Activated naive CD8-positive, alpha-beta T cell treated with anti-CD3 and anti-CD28 coated beads for 36 hours (primary cell): ENCODE measurements around the gene IMP4. TPM values are rescaled to one million over a fixed set of nuclear protein-coding genes. Genes with fewer than 3 reads are reported as not detected.

Source experiments
- DNase-seq: peaks from one replicate; pipeline ENCODE4 v3.0.0; 2021
- H3K27ac Mint-ChIP-seq: one replicate; pipeline ENCODE4 v1.8.0; 2022; ENCODE audit warnings: mild to moderate bottlenecking, moderate library complexity, mixed read lengths
- H3K27me3 Mint-ChIP-seq: one replicate; pipeline ENCODE4 v1.8.0; 2022; ENCODE audit warnings: mild to moderate bottlenecking, mixed read lengths
- H3K36me3 Mint-ChIP-seq: one replicate; pipeline ENCODE4 v1.8.0; 2021; ENCODE audit warnings: mild to moderate bottlenecking, mixed read lengths
- H3K4me1 Mint-ChIP-seq: one replicate; pipeline ENCODE4 v1.8.0; 2021; ENCODE audit warnings: mixed read lengths
- H3K4me3 Mint-ChIP-seq: one replicate; pipeline ENCODE4 v1.8.0; 2022; ENCODE audit warnings: mild to moderate bottlenecking, moderate library complexity, mixed read lengths
- H3K9me3 Mint-ChIP-seq: one replicate; pipeline ENCODE4 v1.8.0; 2022; ENCODE audit warnings: mixed read lengths
- total RNA-seq, 2 experiments: library from RNA; stranded (reverse); gene quantifications; one replicate each; pipeline ENCODE4 v1.2.3, GENCODE V29; 2021

Gene IMP4
- total RNA-seq, 2 experiments from 2014 or later, result 225 TPM

- no peaks in the 10 kb centered on the region for H3K27me3 Mint-ChIP-seq
- H3K4me1 Mint-ChIP-seq, result peaks cover 44% of the 10 kb centered on the region
- H3K4me3 Mint-ChIP-seq, result peak overlapping the region; percentile 100
- H3K36me3 Mint-ChIP-seq, result peaks cover 58% of the 10 kb centered on the region
- no peak overlapping the region for H3K27ac Mint-ChIP-seq
- no peaks in the 10 kb centered on the region for H3K9me3 Mint-ChIP-seq
- no peak for DNase-seq
Measured at GRCh38 chr2:130345091-130345490, 2.4 kb downstream of the IMP4 start.

- Mint-ChIP-seq H3K4me3 (no peak overlapping the region), H3K27me3 (no peaks in the 10 kb centered on the region), H3K36me3 (peaks cover 57% of the 10 kb centered on the region), H3K27ac (no peak overlapping the region), H3K9me3 (no peaks in the 10 kb centered on the region), H3K4me1 (peaks cover 42% of the 10 kb centered on the region)
- DNase-seq, result no peak
Measured at GRCh38 chr2:130345611-130346010, 2.9 kb downstream of the IMP4 start.

GRCh38 chr2:130346041-130346740, 3.5 kb downstream of the IMP4 start:
- Mint-ChIP-seq H3K4me1 (peaks cover 39% of the 10 kb centered on the region), H3K4me3 (peak overlapping the region; percentile 2), H3K27ac (peak overlapping the region; percentile 35), H3K36me3 (peaks cover 57% of the 10 kb centered on the region), H3K9me3 (no peaks in the 10 kb centered on the region), H3K27me3 (no peaks in the 10 kb centered on the region)
- DNase-seq, result no peak

GRCh38 chr2:130346741-130347066, 4.0 kb downstream of the IMP4 start:
- Mint-ChIP-seq H3K4me3 (no peak overlapping the region), H3K36me3 (peaks cover 55% of the 10 kb centered on the region), H3K9me3 (no peaks in the 10 kb centered on the region), H3K4me1 (peaks cover 36% of the 10 kb centered on the region), H3K27ac (no peak overlapping the region), H3K27me3 (no peaks in the 10 kb centered on the region)
- no peak for DNase-seq

- no peak overlapping the region for H3K4me3 Mint-ChIP-seq
- DNase-seq, result no peak
- H3K27ac Mint-ChIP-seq, result peak overlapping the region; percentile 44
- peaks cover 36% of the 10 kb centered on the region for H3K4me1 Mint-ChIP-seq
- no peaks in the 10 kb centered on the region for H3K9me3 Mint-ChIP-seq
- H3K36me3 Mint-ChIP-seq, result peaks cover 55% of the 10 kb centered on the region
- no peaks in the 10 kb centered on the region for H3K27me3 Mint-ChIP-seq
Measured at GRCh38 chr2:130347220-130347925, 4.7 kb downstream of the IMP4 start.

- Mint-ChIP-seq H3K4me3 (no peak overlapping the region), H3K36me3 (peaks cover 46% of the 10 kb centered on the region), H3K27ac (no peak overlapping the region), H3K27me3 (no peaks in the 10 kb centered on the region), H3K4me1 (peaks cover 36% of the 10 kb centered on the region), H3K9me3 (no peaks in the 10 kb centered on the region)
- DNase-seq, result no peak
Measured at GRCh38 chr2:130349174-130349573, 6.5 kb downstream of the IMP4 start.

- Mint-ChIP-seq H3K4me3 (no peak overlapping the region), H3K27ac (no peak overlapping the region), H3K27me3 (peaks cover 1% of the 10 kb centered on the region), H3K36me3 (peaks cover 24% of the 10 kb centered on the region), H3K9me3 (no peaks in the 10 kb centered on the region), H3K4me1 (peaks cover 26% of the 10 kb centered on the region)
- no peak for DNase-seq
Measured at GRCh38 chr2:130351711-130352110, 9.0 kb downstream of the IMP4 start.

- Mint-ChIP-seq H3K4me1 (peaks cover 24% of the 10 kb centered on the region), H3K27ac (no peak overlapping the region), H3K4me3 (no peak overlapping the region), H3K9me3 (no peaks in the 10 kb centered on the region), H3K27me3 (peaks cover 3% of the 10 kb centered on the region), H3K36me3 (peaks cover 20% of the 10 kb centered on the region)
- no peak for DNase-seq
Measured at GRCh38 chr2:130352237-130352636, 9.5 kb downstream of the IMP4 start.

GRCh38 chr2:130353291-130354138, 10.8 kb downstream of the IMP4 start:
- Mint-ChIP-seq H3K36me3 (peaks cover 7% of the 10 kb centered on the region), H3K4me1 (peaks cover 13% of the 10 kb centered on the region), H3K27me3 (peaks cover 3% of the 10 kb centered on the region), H3K4me3 (no peak overlapping the region), H3K27ac (no peak overlapping the region), H3K9me3 (no peaks in the 10 kb centered on the region)
- DNase-seq, result no peak

- no peak overlapping the region for H3K27ac Mint-ChIP-seq
- H3K27me3 Mint-ChIP-seq, result peaks cover 3% of the 10 kb centered on the region
- no peak overlapping the region for H3K4me3 Mint-ChIP-seq
- H3K9me3 Mint-ChIP-seq, result no peaks in the 10 kb centered on the region
- peaks cover 8% of the 10 kb centered on the region for H3K4me1 Mint-ChIP-seq
- peaks cover 3% of the 10 kb centered on the region for H3K36me3 Mint-ChIP-seq
- DNase-seq, result no peak
Measured at GRCh38 chr2:130354139-130354428, 11.4 kb downstream of the IMP4 start.

- no peak for DNase-seq
- H3K9me3 Mint-ChIP-seq, result no peaks in the 10 kb centered on the region
- no peaks in the 10 kb centered on the region for H3K36me3 Mint-ChIP-seq
- peaks cover 5% of the 10 kb centered on the region for H3K4me1 Mint-ChIP-seq
- peaks cover 3% of the 10 kb centered on the region for H3K27me3 Mint-ChIP-seq
- H3K4me3 Mint-ChIP-seq, result peak overlapping the region; percentile 78
- no peak overlapping the region for H3K27ac Mint-ChIP-seq
Measured at GRCh38 chr2:130355172-130355577, 12.5 kb downstream of the IMP4 start.

- no peaks in the 10 kb centered on the region for H3K36me3 Mint-ChIP-seq
- H3K4me1 Mint-ChIP-seq, result peaks cover 5% of the 10 kb centered on the region
- H3K9me3 Mint-ChIP-seq, result no peaks in the 10 kb centered on the region
- peaks cover 3% of the 10 kb centered on the region for H3K27me3 Mint-ChIP-seq
- H3K4me3 Mint-ChIP-seq, result peak within 1 kb of the TSS; percentile 81
- peak; percentile 67 for DNase-seq
- no peak within 1 kb of the TSS for H3K27ac Mint-ChIP-seq
Measured at GRCh38 chr2:130355578-130356431, 13.1 kb downstream of the IMP4 start, which contains the start of gene PTPN18. PTPN18 (plus strand) TSS chr2:130356056; CDS start chr2:130356108, 52 bp downstream.

GRCh38 chr2:130357864-130358263, 15.2 kb downstream of the IMP4 start:
- H3K4me3 Mint-ChIP-seq, result no peak overlapping the region
- no peak for DNase-seq
- no peaks in the 10 kb centered on the region for H3K36me3 Mint-ChIP-seq
- no peaks in the 10 kb centered on the region for H3K9me3 Mint-ChIP-seq
- peaks cover 3% of the 10 kb centered on the region for H3K27me3 Mint-ChIP-seq
- H3K27ac Mint-ChIP-seq, result no peak overlapping the region
- peaks cover 5% of the 10 kb centered on the region for H3K4me1 Mint-ChIP-seq

GRCh38 chr2:130358420-130359350, 16.0 kb downstream of the IMP4 start:
- Mint-ChIP-seq H3K4me3 (no peak overlapping the region), H3K27ac (no peak overlapping the region), H3K27me3 (peaks cover 3% of the 10 kb centered on the region), H3K4me1 (peaks cover 5% of the 10 kb centered on the region), H3K9me3 (no peaks in the 10 kb centered on the region), H3K36me3 (no peaks in the 10 kb centered on the region)
- DNase-seq, result no peak
